Measurements from ENCODE around the gene COX7A2. TPM values are rescaled to one million over a fixed set of nuclear protein-coding genes. Genes with fewer than 3 reads are reported as not detected.
A peak's percentile ranks its signal among the peaks of the same experiment; 100 is the strongest.

Gene COX7A2
- total RNA-seq, 2 experiments from 2014 or later = 489 to 495 TPM

DNA sequence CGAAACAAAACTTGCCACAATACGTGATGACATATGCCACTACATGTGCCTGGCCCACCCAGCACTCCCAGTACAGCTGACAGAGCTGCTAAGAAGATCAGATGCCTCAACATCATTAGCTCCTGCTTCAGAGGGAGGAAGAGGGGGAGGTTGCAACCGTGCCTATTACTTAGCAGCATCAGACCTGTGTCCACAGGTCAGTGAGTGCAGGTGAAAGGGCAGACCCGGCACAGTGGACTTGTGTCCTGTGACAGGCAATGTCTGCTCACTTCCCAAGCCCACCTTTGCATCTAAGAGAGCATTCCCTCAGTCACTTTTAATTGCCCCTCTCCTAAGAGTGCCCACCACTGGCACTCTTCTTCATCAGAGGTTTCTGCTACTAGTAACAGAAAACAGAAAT, 28.3 kb downstream of the COX7A2 start:
- no peaks in the 10 kb centered on the region for H3K9me3 Mint-ChIP-seq
- H3K4me3 Mint-ChIP-seq = no peak overlapping the region
- no peaks in the 10 kb centered on the region for H3K36me3 Mint-ChIP-seq
- H3K27ac Mint-ChIP-seq = no peak overlapping the region
- H3K4me1 Mint-ChIP-seq = peaks cover 9% of the 10 kb centered on the region
- no peak for DNase-seq
- peaks cover 47% of the 10 kb centered on the region for H3K27me3 Mint-ChIP-seq

DNA sequence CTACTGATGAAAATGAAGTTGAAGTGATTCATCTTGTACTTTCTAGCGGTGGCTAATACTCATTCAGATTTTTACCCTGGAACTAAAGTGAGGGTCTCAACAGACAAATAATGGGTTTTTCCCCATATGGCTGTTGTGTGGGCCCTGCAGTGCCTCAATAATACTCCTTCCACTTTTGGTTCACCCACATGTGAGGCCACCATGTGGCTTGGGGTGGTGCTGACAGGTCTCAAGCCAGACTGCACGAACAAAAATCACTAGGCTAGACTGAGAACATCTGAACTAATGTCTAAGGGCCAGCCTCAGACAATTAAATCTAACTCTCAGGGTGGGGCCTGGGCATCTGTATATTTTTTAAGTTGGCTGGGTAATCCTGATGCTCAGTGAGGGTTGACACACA, 29.9 kb downstream of the COX7A2 start:
- no peaks in the 10 kb centered on the region for H3K36me3 Mint-ChIP-seq
- no peak for DNase-seq
- H3K9me3 Mint-ChIP-seq = no peaks in the 10 kb centered on the region
- peaks cover 52% of the 10 kb centered on the region for H3K27me3 Mint-ChIP-seq
- no peak overlapping the region for H3K4me3 Mint-ChIP-seq
- H3K4me1 Mint-ChIP-seq = peaks cover 14% of the 10 kb centered on the region
- no peak overlapping the region for H3K27ac Mint-ChIP-seq

- Mint-ChIP-seq H3K4me1 (peaks cover 18% of the 10 kb centered on the region), H3K4me3 (no peak overlapping the region), H3K36me3 (no peaks in the 10 kb centered on the region), H3K27me3 (peaks cover 56% of the 10 kb centered on the region), H3K27ac (no peak overlapping the region), H3K9me3 (no peaks in the 10 kb centered on the region)
- no peak for DNase-seq
Observed at GRCh38 chr6:75213112-75213511, 30.5 kb downstream of the COX7A2 start.

DNA sequence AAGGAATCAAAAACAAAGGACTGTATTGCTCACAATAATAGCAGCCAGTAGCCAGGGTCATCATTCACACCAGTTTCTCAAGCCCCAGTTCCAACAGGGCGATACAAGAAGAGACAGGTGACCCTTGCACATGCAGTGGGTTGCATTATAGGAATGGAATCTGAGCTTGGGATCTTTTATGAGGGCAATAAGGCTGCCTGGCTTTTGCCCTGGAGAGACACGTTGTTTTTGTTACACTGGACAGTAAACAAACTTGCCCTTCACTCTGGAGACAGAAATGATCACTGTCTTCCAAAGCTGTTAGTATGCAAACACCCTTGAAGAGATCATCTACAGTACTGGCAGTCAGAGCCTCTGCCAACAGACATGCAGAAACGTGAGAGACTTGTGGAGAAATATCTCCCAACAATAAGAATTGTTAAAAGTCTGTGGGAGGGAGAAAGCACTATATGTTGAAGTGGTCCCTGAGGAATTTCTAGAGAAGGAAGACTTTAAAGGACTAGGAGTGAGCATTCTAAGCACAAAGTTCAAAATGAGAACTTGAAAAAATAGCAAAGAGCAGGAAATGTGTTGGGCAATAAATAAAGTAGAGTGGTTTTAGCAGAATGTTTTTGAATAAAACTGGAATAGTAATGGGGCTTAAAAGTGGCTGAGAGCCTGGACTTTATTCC, 31.5 kb downstream of the COX7A2 start:
- DNase-seq = no peak
- Mint-ChIP-seq H3K36me3 (no peaks in the 10 kb centered on the region), H3K9me3 (no peaks in the 10 kb centered on the region), H3K4me3 (no peak overlapping the region), H3K27me3 (peaks cover 56% of the 10 kb centered on the region), H3K27ac (no peak overlapping the region), H3K4me1 (peaks cover 26% of the 10 kb centered on the region)

GRCh38 chr6:75210885-75211739, 32.5 kb downstream of the COX7A2 start:
- no peaks in the 10 kb centered on the region for H3K9me3 Mint-ChIP-seq
- peaks cover 64% of the 10 kb centered on the region for H3K27me3 Mint-ChIP-seq
- no peak overlapping the region for H3K27ac Mint-ChIP-seq
- peaks cover 34% of the 10 kb centered on the region for H3K4me1 Mint-ChIP-seq
- H3K4me3 Mint-ChIP-seq = no peak overlapping the region
- no peak for DNase-seq
- no peaks in the 10 kb centered on the region for H3K36me3 Mint-ChIP-seq

- no peak for DNase-seq
- no peaks in the 10 kb centered on the region for H3K36me3 Mint-ChIP-seq
- H3K4me1 Mint-ChIP-seq = peaks cover 49% of the 10 kb centered on the region
- H3K27me3 Mint-ChIP-seq = peaks cover 78% of the 10 kb centered on the region
- H3K4me3 Mint-ChIP-seq = no peak overlapping the region
- H3K27ac Mint-ChIP-seq = no peak overlapping the region
- no peaks in the 10 kb centered on the region for H3K9me3 Mint-ChIP-seq
Observed at GRCh38 chr6:75209184-75209723, 34.3 kb downstream of the COX7A2 start.

DNA sequence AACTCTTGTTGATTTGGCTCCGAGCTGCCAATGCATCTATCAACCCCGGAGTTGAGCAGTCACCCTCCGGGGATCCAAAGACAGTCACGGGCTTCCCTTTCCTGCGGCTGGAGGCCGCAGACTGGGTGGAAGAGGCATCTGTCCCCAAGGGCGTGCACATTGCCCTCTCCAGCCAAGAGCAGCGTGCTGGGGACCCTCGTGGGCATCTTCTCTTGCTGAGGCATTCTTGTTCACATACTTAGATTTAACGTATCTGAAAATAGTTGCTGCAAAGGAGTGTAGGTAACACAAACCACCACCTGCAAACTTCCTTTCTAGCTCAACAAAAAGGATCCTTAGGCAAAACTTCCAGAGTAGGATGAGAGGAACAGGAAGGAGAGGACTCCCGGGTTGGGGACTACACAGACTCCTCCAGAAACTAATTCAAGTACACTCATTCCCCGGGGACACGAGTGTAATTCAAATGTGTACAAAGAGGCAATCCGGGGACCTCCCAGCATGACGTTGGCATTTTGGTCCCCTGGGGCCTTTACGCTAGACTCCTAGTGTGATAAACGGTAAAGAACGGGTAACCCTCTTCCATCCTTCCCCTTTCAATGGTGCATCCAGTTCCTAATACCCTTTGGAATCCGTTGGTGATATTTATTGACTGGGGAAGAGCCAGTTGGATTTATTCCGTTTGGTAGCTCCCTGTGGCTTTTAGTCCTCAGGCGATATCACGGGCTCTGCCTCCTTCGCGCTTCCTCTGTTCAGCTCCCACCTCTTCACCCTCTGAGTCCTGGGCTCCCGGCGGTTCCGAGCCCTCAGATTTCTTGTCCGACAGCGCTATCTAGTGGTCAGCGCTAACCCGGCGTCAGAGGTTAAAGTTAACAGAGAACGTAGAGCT, 35.1 kb downstream of the COX7A2 start:
- Mint-ChIP-seq H3K9me3 (no peaks in the 10 kb centered on the region), H3K27me3 (peaks cover 83% of the 10 kb centered on the region), H3K27ac (no peak overlapping the region), H3K36me3 (no peaks in the 10 kb centered on the region), H3K4me3 (peak overlapping the region; percentile 60), H3K4me1 (peaks cover 46% of the 10 kb centered on the region)
- DNase-seq = peak; percentile 78

DNA sequence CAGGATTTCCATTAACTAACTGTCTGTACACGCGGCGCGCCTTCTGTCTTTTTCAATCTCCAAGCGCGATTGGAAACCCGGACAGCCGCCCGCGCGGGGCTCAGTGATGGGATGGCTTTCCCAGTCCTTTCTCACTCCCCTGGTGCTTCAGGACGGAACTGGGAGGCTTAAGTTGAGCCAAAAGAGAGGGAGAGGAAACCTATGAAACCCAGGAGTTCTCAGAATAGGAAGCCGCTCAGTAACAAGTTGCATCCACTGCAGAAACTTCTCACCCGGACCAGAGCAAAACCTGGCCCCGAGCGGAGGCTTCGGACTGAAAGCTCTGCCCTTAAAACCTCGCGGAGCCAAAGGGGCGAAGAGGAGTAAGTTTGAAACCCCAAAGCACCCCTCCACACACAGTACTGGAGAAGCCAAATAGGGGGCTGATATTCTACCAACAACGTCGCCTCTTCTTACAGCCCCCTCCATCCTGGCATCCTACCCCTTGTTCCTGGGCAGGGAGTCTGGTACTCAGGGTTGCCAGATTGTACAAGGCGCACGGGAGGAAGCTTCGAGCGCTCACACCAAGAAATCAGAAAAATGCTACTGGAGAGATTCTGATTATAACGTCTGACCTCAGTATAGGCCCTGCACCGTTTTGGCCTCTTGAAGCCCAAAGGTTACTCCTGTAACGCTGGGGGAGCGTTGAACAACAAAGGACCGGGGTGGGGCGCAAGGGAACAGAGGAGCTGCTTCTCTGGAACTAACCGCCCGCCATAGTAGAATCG, 36.8 kb downstream of the COX7A2 start:
- DNase-seq = no peak

DNA sequence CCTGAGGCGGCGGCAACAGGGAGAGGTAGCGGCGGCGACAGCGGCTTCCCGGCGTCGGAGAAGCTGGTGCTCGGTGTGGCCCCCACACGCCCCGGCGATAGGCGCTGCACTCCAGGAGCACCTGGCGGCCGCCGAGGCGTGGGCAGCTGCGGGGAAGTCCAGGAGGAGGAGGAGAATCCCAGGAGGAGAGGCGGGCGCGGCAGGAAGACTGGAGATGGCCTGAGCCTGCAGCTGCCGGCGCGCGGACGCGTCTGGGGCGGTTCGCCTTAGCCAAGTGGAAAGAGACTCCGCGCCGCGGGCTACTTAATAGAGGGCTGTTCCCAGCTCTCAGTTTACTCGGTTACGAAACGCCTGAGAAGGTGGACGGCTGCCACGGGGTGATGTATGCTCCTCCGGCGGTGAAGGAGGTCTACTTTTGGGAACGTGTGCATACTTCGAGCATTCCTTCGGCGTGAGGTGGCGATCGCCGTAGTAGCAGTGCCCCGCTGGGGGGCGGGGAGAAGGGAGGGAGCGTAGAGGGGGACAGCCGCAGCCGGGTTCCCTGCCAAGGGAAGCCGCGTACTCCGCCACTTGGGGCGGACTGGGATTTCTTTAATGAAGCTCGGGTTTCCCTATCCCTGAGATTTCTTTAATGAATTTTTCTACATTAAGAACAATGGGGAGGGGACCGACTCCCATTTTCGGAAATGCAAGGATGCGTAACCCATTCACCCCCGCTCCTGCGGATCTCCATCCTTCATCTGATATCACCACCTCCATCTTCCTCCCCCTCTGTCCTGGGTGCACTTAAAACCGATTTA, 37.6 kb downstream of the COX7A2 start, which contains the start of gene COL12A1:
Gene COL12A1, minus strand, starts transcription at position 278 of the 800 bp plus-strand sequence. CDS start 3,261 bp downstream, outside the sequence.
- Mint-ChIP-seq H3K27ac (no peak within 1 kb of the TSS), H3K9me3 (no peaks in the 10 kb centered on the region), H3K27me3 (peaks cover 92% of the 10 kb centered on the region), H3K36me3 (no peaks in the 10 kb centered on the region), H3K4me3 (peak within 1 kb of the TSS; percentile 58), H3K4me1 (peaks cover 53% of the 10 kb centered on the region)
- no peak for DNase-seq

More for the DNA sequence above, 36.8 kb downstream of the COX7A2 start:
- no peaks in the 10 kb centered on the region for H3K9me3 Mint-ChIP-seq
- peaks cover 53% of the 10 kb centered on the region for H3K4me1 Mint-ChIP-seq
- H3K27ac Mint-ChIP-seq = no peak overlapping the region
- peak overlapping the region; percentile 26 for H3K4me3 Mint-ChIP-seq
- H3K27me3 Mint-ChIP-seq = peaks cover 89% of the 10 kb centered on the region
- H3K36me3 Mint-ChIP-seq = no peaks in the 10 kb centered on the region

DNA sequence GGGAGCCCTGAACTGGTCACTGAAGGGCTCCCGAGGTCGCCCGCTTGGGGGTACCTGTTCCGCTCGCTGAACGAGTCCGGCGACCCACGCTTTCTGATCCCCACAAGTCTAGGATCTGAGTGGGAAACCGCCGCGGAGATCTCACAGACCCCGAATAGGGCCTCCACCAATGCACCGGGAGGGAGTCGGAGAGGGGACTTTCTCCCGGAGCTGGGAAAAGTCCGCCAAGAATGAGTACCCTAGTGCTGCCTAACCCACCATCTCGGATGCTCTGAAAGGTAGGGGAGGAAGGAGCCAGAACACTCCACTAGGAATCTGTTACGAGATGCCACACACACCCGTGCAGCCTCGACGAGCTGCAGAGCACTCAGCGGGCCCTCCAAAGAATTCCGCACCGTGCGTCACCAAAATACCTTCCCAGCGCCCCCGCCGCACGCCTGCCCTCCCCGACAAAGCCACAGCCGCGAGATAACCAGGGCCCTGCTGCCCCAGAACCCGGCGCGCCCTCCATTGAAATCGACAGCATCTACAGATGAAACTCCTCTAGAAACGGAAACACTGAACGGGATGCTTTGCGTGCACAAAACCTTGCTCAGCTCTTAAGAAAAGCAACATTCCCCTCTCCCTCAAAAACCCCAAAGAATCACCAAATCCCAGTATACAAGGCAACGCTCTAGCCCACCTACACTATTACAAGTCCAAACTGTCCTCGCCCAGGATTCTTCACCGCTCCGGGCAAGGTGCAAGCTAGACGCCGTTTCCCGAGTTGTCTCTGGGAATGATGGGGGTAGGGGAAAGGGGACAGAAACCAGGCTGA, 38.4 kb downstream of the COX7A2 start:
- peaks cover 53% of the 10 kb centered on the region for H3K4me1 Mint-ChIP-seq
- no peaks in the 10 kb centered on the region for H3K36me3 Mint-ChIP-seq
- peak overlapping the region; percentile 58 for H3K4me3 Mint-ChIP-seq
- no peak overlapping the region for H3K27ac Mint-ChIP-seq
- H3K27me3 Mint-ChIP-seq = peaks cover 91% of the 10 kb centered on the region
- no peak for DNase-seq
- no peaks in the 10 kb centered on the region for H3K9me3 Mint-ChIP-seq

DNA sequence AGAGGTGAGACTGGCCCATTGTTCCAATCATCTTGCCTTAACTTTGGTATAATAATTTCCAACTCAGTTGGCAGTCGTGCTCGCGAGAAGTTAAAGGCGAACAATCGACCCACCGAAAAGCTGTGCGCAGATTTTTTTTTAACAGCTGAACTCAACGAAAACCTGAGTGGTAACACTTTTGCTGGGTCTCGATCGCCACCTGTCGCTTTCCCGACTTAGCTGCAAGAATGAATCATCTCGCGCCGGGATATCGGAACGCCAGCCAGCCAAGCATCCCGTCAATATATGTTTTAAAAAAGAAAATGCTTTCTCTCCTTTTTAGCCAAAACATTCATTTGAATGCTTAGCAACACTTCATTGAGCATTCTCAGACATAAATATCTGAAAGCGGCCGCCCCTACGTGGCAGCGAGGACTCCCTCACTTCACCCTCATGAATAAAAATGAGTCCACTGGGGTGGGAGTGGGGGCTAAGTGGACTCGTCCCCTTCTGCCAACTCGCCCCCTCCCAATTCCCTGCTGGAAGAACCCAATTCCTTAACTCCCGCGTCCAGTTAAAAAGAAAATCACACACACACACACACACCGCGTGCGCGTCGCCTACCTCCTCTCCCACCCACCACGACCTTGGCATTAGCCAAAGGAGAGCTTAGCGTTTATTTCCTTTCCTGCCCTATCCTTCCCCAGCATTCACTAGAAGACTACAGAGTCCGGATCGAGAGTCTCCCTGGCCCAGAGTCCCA, 39.2 kb downstream of the COX7A2 start:
- peak overlapping the region; percentile 48 for H3K4me3 Mint-ChIP-seq
- peaks cover 53% of the 10 kb centered on the region for H3K4me1 Mint-ChIP-seq
- H3K9me3 Mint-ChIP-seq = no peaks in the 10 kb centered on the region
- H3K27me3 Mint-ChIP-seq = peaks cover 93% of the 10 kb centered on the region
- DNase-seq = peak; percentile 39
- H3K27ac Mint-ChIP-seq = no peak overlapping the region
- H3K36me3 Mint-ChIP-seq = no peaks in the 10 kb centered on the region

DNA sequence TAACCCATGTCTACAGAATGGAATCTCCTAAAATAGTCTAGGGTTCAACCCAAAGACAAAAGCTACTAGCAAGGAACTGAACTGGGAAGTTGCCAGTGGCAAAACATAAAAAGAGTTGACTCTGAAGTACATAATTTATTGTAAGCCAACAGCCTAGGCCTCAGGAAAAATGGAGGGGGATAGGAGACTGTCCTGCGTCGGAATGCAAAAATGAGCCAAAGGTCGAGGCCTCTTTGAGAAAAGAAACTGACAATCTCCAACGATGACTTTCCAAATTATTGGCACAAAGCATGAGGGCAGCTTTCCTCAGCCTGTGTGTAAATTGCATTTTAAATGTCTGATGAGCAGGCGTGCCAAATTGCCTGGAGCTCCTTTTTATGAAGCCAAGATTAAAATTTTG, 39.9 kb downstream of the COX7A2 start:
- Mint-ChIP-seq H3K4me3 (no peak overlapping the region), H3K4me1 (peaks cover 48% of the 10 kb centered on the region), H3K36me3 (no peaks in the 10 kb centered on the region), H3K27ac (no peak overlapping the region), H3K27me3 (peaks cover 88% of the 10 kb centered on the region), H3K9me3 (no peaks in the 10 kb centered on the region)
- DNase-seq = no peak
